Neural crest cell (in vitro differentiated cells): ENCODE measurements around the gene UNCX. TPM values are rescaled to one million over a fixed set of nuclear protein-coding genes. Genes with fewer than 3 reads are reported as not detected.
"Not testable (repeated sequence)": the region's sequence is repeated elsewhere in the genome, so short reads cannot be mapped to it uniquely, and the experiment has no call there.

Experiments
- DNase-seq: peaks from one replicate; pipeline ENCODE4 v3.0.0; 2021; ENCODE audit warnings: low read depth, mixed read lengths, low spot score
- H3K27ac Mint-ChIP-seq: one replicate; pipeline ENCODE4 v1.8.0; 2021; ENCODE audit warnings: mild to moderate bottlenecking, mixed read lengths; ENCODE audit not compliant: unreplicated experiment
- H3K27me3 Mint-ChIP-seq: 2 replicates; pipeline ENCODE4 v1.8.0; 2021; ENCODE audit warnings: low read depth, mild to moderate bottlenecking, mixed read lengths
- H3K36me3 Mint-ChIP-seq: 2 replicates; pipeline ENCODE4 v1.8.0; 2021; ENCODE audit warnings: low read depth, mild to moderate bottlenecking, mixed read lengths
- H3K4me1 Mint-ChIP-seq: 2 replicates; pipeline ENCODE4 v1.8.0; 2021; ENCODE audit warnings: mixed read lengths
- H3K4me3 Mint-ChIP-seq: one replicate; pipeline ENCODE4 v1.8.0; 2021; ENCODE audit warnings: mild to moderate bottlenecking, mixed read lengths
- H3K9me3 Mint-ChIP-seq: 2 replicates; pipeline ENCODE4 v1.8.0; 2021; ENCODE audit warnings: mixed read lengths
- total RNA-seq: library from RNA; stranded (reverse); gene quantifications from 2 replicates; pipeline ENCODE4 v1.2.1, GENCODE V29; 2021
- TF ChIP-seq, protein P1 (sequence below): fragments of 200-600 bp; sonication (generic); conservative IDR thresholded peaks from 2 replicates; pipeline ENCODE4 v1.5.0; 2021; ENCODE audit warnings: antibody characterized with exemption, mild to moderate bottlenecking

UNCX gene
- total RNA-seq, 1 donor from 2014 or later, result 2.4 TPM

GRCh38 chr7:1193593-1194424, 38.9 kb upstream of the UNCX start:
- peaks cover 74% of the 10 kb centered on the region for H3K27me3 Mint-ChIP-seq
- TF ChIP-seq, protein P1, sequence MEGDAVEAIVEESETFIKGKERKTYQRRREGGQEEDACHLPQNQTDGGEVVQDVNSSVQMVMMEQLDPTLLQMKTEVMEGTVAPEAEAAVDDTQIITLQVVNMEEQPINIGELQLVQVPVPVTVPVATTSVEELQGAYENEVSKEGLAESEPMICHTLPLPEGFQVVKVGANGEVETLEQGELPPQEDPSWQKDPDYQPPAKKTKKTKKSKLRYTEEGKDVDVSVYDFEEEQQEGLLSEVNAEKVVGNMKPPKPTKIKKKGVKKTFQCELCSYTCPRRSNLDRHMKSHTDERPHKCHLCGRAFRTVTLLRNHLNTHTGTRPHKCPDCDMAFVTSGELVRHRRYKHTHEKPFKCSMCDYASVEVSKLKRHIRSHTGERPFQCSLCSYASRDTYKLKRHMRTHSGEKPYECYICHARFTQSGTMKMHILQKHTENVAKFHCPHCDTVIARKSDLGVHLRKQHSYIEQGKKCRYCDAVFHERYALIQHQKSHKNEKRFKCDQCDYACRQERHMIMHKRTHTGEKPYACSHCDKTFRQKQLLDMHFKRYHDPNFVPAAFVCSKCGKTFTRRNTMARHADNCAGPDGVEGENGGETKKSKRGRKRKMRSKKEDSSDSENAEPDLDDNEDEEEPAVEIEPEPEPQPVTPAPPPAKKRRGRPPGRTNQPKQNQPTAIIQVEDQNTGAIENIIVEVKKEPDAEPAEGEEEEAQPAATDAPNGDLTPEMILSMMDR, result peak; percentile 33
- no peak overlapping the region for H3K27ac Mint-ChIP-seq
- H3K9me3 Mint-ChIP-seq, result peaks cover 5% of the 10 kb centered on the region
- no peak for DNase-seq
- no peak overlapping the region for H3K4me3 Mint-ChIP-seq
- H3K4me1 Mint-ChIP-seq, result no peaks in the 10 kb centered on the region
- no peaks in the 10 kb centered on the region for H3K36me3 Mint-ChIP-seq

DNA sequence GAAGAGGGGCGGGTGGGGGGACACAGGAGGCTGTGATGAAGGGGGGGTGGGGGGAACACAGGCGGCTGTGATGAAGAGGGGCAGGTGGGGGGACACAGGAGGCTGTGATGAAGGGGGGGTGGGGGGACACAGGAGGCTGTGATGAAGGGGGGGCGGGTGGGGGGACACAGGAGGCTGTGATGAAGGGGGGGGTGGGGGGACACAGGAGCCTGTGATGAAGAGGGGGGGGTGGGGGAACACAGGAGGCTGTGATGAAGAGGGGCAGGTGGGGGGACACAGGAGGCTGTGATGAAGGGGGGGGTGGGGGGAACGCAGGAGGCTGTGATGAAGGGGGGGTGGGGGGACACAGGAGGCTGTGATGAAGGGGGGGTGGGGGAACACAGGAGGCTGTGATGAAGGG, 36.2 kb upstream of the UNCX start:
- DNase-seq, H3K4me3 Mint-ChIP-seq, H3K9me3 Mint-ChIP-seq, H3K4me1 Mint-ChIP-seq, H3K36me3 Mint-ChIP-seq, H3K27ac Mint-ChIP-seq: not testable (repeated sequence)
- peaks cover 72% of the 10 kb centered on the region for H3K27me3 Mint-ChIP-seq

- Mint-ChIP-seq H3K27ac (no peak overlapping the region), H3K9me3 (no peaks in the 10 kb centered on the region), H3K4me3 (no peak overlapping the region), H3K27me3 (peaks cover 72% of the 10 kb centered on the region), H3K4me1 (no peaks in the 10 kb centered on the region), H3K36me3 (no peaks in the 10 kb centered on the region)
- DNase-seq, result no peak
- TF ChIP-seq, protein P1, result no peak
Observed at GRCh38 chr7:1196950-1197349, 35.7 kb upstream of the UNCX start.

- Mint-ChIP-seq H3K27ac (no peak overlapping the region), H3K36me3 (no peaks in the 10 kb centered on the region), H3K27me3 (peaks cover 64% of the 10 kb centered on the region), H3K4me3 (no peak overlapping the region), H3K9me3 (no peaks in the 10 kb centered on the region), H3K4me1 (no peaks in the 10 kb centered on the region)
- TF ChIP-seq, protein P1, result no peak
- no peak for DNase-seq
Observed at GRCh38 chr7:1197997-1198625, 34.6 kb upstream of the UNCX start.

DNA sequence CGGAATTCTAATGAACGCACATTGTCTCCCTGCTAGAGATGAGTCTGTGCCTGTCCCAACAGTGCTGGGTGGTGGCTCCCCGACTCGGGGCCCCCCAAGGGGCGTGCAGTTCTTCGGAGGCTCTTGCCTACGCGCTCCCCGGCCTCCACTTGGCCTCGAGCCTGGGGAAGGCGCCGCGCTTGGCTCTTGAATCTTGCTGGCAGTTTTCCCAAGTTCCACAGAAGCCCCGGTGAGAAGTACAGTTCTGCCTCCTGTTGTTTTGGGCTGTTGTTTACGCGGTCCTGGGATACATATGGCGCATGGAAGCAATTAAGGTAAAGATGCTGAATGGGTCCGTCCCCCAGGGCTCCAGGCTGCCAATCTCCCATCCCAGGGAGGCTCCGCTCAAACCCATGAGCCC, 32.6 kb upstream of the UNCX start:
- H3K36me3 Mint-ChIP-seq, result no peaks in the 10 kb centered on the region
- TF ChIP-seq, protein P1, result no peak
- no peaks in the 10 kb centered on the region for H3K4me1 Mint-ChIP-seq
- DNase-seq, result no peak
- no peak overlapping the region for H3K27ac Mint-ChIP-seq
- peaks cover 58% of the 10 kb centered on the region for H3K27me3 Mint-ChIP-seq
- H3K9me3 Mint-ChIP-seq, result no peaks in the 10 kb centered on the region
- no peak overlapping the region for H3K4me3 Mint-ChIP-seq

DNA sequence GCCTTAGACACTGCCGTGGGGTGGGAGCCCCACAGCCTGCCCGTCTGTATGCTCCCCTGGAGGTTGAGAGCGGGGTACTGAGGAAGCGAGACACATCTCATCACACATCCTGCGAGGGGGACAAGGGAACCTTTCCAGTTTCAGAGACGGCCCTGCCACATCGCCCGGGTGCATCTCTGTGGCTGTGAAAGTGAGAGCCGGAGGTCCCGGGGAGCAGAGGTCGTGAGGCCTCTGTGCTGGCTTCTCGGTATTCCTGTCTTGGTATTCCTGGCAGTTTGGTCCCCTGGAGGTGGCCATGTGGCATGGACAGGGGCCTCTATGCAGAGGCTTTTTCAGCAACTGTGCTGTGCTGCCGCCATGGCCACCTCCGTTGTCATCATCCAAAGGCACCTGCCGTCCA, 30.8 kb upstream of the UNCX start:
- TF ChIP-seq, protein P1, result no peak
- no peaks in the 10 kb centered on the region for H3K4me1 Mint-ChIP-seq
- no peaks in the 10 kb centered on the region for H3K36me3 Mint-ChIP-seq
- no peak overlapping the region for H3K4me3 Mint-ChIP-seq
- no peak overlapping the region for H3K27ac Mint-ChIP-seq
- no peak for DNase-seq
- peaks cover 64% of the 10 kb centered on the region for H3K27me3 Mint-ChIP-seq
- no peaks in the 10 kb centered on the region for H3K9me3 Mint-ChIP-seq

DNA sequence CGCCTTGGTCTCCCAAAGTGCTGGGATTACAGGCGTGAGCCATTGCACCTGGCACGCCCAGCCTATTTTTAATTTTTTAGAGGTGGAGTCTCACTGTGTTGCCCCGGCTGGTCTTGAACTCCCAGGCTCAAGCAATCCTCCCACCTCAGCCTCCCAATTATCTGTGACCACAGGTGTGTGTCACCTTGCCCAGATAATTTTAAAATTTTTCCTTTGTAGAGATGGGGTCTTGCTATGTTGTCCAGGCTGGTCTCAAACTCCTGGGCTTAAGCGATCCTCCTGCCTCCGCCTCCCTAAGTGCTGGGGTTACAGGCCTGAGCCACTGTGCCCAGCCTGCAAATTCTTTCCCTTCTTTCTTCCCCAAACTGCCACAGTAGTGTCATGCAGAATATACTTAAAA, 29.8 kb upstream of the UNCX start:
- not testable (repeated sequence) for H3K9me3 Mint-ChIP-seq, H3K27ac Mint-ChIP-seq, DNase-seq, H3K4me3 Mint-ChIP-seq, H3K36me3 Mint-ChIP-seq, H3K4me1 Mint-ChIP-seq
- H3K27me3 Mint-ChIP-seq, result peaks cover 61% of the 10 kb centered on the region
